GM21619 (cell line): ENCODE data around the gene TCN2.
"Not testable (repeated sequence)": the region's sequence is repeated elsewhere in the genome, so short reads cannot be mapped to it uniquely, and the experiment has no call there.

Source experiments
- ATAC-seq: cut with Tn5 transposase; IDR thresholded peaks from one replicate; pipeline ENCODE4 v1.9.1; 2021; ENCODE audit not compliant: unreplicated experiment

The TCN2 gene

GRCh38 chr22:30643055-30643875 is 36.3 kb downstream of the TCN2 start:
- no peak for ATAC-seq

- no peak for ATAC-seq
These were observed 39.7 kb downstream of the TCN2 start for GRCh38 chr22:30646518-30647160.

DNA sequence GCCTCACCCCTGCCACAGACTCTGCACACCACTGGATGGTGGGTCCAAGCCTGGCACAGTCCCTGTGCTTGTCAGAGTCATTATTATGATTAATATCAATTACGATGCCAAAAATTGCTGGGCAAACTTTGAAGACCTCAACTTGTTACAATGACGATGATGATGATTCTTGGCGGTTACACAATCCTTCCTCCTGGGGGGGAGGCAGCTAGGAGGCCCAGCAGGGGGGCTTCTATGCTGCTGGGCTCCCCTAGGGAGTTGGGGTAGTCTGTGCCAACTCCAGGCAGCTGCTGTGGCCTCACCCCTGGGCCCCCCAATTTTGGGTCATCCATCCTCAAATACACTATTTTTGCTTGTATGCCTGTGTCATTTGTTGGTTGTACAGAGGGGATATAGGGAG is 40.6 kb downstream of the TCN2 start:
- no peak for ATAC-seq

DNA sequence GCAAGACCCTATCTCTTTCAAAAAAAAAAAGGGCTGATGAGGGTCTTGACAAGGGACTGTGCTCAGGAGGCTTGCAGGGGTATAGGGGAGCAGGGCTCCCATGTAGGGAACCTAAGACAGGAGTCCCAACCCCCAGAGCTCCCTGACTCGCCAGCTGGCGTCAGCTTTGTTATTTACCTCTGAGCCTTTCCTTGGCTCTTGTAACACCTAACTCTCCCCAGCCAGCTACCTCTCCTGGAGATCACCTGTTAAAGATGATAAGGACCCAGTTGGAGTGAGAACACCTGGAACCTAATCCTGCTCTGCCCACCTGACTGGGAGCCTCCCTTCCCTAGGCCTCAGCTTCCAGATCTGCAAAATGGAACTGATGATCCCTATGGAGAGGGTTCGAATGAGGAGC is 41.9 kb downstream of the TCN2 start:
- no peak for ATAC-seq

DNA sequence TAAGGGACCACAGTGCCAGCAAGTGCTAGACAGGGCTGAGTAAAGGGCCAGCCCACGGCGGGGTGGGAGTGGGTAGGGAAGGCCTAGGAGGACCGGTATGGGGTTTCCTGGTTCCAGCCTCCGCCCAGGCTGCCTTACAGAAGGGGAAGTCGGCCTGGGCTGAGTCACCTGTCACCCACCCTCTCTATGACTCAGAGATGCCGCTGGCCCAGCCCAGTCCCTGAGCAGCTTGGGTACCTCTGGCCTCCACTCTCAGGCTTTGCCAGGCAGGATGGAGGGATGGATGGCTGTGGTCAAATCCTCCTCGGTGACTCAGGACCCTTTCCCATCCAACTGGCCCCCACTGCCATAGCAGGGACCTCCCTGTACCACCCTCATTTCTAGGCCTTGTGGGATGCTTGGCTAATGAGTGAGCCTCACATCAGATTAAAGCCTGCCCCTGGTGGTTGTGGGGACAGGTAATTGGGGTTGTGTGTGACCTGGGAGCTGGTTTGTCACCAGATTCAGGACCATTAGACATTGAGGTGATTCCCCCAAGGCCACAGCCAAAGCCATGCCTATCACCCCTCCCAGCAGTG is 42.5 kb downstream of the TCN2 start:
- peak; percentile 69 for ATAC-seq

GRCh38 chr22:30650508-30651116 is 43.6 kb downstream of the TCN2 start:
- no peak for ATAC-seq

DNA sequence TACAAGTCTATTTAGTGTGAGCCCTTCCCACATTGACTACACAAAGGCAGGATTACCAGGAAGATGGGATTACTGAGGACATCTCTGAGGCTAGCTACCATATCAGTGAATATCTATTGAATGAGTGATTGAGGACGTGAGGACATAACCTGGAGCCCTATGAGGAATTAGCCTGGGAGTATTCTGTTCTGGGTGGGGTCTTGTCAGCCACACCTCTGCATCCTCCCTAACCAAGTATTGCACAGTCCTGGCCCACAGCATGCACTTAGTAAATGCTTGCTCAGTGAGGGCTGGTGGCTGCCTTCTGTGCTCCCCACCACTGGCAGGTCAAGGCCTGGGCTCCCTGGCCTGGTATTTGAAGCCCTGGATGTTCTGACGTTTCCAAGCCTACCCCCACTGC is 45.9 kb downstream of the TCN2 start:
- ATAC-seq: no peak

GRCh38 chr22:30654361-30654760 is 47.4 kb downstream of the TCN2 start:
- no peak for ATAC-seq

- no peak for ATAC-seq
These were observed 48.6 kb downstream of the TCN2 start for GRCh38 chr22:30655532-30655931.

GRCh38 chr22:30662040-30662439 is 55.1 kb downstream of the TCN2 start:
- no peak for ATAC-seq

- no peak for ATAC-seq
These were observed 57.8 kb downstream of the TCN2 start for GRCh38 chr22:30664798-30665197.

GRCh38 chr22:30665266-30665665 is 58.3 kb downstream of the TCN2 start:
- no peak for ATAC-seq

DNA sequence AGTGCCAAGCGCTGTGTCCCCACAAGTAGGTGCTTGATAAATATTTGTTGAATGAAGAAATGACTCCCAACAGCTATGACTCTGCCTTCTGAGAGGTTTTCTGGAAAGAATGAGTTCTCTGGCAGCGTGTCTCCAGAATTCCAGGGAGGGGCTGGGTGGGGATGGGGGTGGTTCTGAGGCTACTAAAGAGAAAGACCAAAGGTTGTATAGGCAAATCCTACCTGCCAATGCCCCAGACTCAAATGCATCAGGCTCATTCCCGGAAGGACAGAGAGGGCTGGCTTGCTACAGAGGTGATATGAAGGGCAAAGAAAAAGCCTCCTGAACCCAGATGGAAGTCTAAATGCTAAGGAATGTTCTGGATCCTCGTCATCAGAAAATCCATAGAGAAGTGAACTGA is 58.8 kb downstream of the TCN2 start:
- no peak for ATAC-seq

- ATAC-seq: peak; percentile 31
These were observed 60.1 kb downstream of the TCN2 start for GRCh38 chr22:30667107-30667493.

- peak; percentile 92 for ATAC-seq
These were observed 60.8 kb downstream of the TCN2 start, which contains the start of gene DUSP18 for GRCh38 chr22:30667494-30668385. DUSP18 (minus strand) TSS chr22:30667875; CDS start chr22:30664003, 3,872 bp downstream.

- no peak for ATAC-seq
These were observed 61.4 kb downstream of the TCN2 start for GRCh38 chr22:30668386-30668710.

DNA sequence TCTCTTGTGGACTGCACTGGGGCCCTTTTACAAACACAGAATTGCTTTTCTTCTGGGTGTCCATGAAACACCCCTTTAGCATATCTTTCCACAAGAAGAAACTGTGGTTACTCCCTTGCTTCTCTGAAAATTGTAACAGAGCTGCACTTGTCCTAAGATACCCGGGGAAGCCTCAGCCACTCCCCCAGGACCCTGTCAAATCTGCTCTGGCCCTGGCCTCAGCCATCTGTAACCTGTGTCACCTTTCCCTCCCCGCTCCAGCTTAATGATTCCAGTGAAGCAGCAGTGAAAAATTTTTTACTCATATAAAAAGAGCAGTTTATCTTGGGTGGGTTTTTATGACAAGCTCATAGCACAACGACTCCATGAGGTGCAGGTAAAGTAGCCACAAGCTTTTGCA is 64.1 kb downstream of the TCN2 start:
- ATAC-seq: no peak

DNA sequence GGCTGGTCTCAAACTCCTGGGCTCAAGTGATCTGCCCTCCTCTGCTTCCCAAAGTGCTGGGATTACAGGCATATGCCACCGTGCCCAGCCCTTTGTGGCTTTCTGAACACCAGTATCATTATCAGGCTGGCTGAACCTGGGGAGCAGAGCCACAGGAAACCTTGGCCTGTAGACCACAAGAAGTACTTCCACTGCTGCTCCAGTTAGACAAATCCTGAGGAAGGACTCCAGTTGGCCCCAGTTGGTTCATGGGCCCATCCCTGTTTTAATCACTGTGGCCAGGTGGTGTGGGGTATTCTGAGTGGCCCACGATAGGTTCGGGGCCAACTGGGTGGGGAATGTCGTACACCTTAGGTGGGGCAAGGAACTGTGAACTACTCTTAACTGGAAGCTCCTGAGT is 66.2 kb downstream of the TCN2 start:
- ATAC-seq: no peak

- ATAC-seq: no peak
These were observed 67.5 kb downstream of the TCN2 start for GRCh38 chr22:30674482-30674881.

- ATAC-seq: no peak
These were observed 68.5 kb downstream of the TCN2 start for GRCh38 chr22:30675436-30675835.

- not testable (repeated sequence) for ATAC-seq
These were observed 69.6 kb downstream of the TCN2 start for GRCh38 chr22:30676565-30676964.
